ENCODE measurements around the gene LYL1. TPM values are rescaled to one million over a fixed set of nuclear protein-coding genes. Genes with fewer than 3 reads are reported as not detected.
A peak's percentile ranks its signal among the peaks of the same experiment; 100 is the strongest.

LYL1 gene
- total and polyA plus RNA-seq, 9 of the 15 experiments (the other 6 are each of a cell fraction or from before 2014, with no cell fraction given) = 1.3 to 266 (median 34.0) TPM

DNA sequence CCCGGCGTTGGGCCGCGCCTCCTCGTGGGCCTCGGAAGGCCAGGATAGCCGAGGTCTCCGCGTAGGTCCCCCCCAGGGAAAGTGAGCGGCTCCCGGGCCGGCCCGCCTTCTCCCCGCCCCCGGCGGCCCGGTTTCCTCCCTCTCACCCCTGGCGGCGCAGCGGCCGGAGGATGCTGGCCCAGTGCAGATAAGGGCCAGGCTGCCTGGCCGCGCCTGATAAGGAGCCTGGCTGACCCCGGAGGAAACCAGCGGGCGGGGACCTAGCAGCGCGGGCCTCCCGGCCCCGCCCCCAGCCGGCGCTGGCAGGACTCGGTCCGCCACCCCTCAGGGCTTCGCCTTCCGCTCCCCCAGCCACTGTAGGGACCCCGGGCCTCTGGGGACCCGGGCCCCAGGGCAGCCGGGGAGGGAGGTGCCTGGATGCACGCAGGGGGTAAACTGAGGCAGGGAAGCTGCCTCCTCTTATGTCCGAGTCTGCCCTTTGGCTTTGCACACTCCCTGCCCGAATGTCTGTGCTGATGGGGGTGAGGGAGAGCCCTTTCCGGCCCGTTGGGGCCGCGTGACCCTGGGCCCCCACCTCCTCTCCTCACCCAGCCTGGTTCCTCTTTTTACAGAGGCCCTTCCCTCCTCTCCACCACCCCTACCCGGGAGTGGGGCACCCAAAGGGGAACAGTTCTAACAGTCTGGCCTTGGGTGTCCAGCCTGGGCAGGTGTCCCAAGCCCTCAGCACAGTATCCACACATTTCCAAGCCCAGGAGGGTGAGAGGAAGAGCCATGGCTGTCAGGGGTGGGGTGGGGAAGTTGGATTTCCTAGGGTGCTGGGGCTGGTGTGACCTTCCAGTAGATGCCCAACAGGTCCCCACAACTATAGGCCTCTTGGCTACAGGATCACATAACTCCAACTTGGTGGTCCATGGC is at the start of gene LYL1 (continued):
- TF ChIP-seq ZNF277 (CRISPR knock-in tag; IDR thresholded peaks at IDR 0.05; ENCODE audit: borderline replicate concordance) (no peak), SNIP1 (IDR thresholded peaks at IDR 0.05; ENCODE audit: low read depth) (no peak), BRF1 (IDR thresholded peaks at IDR 0.05; ENCODE audit: borderline replicate concordance, extremely low read depth, insufficient read length) (no peak), SMAD2 (IDR thresholded peaks at IDR 0.05; ENCODE audit: low read depth, low read length) (no peak), MLLT1 (IDR thresholded peaks at IDR 0.05) (no peak; a peak in 1 of 4 replicates), ZFP1 (CRISPR knock-in tag; IDR thresholded peaks at IDR 0.05) (no peak), MYNN (IDR thresholded peaks at IDR 0.05) (peak; percentile 81; the same call in 1 of the 2 replicates), MYNN (CRISPR knock-in tag; IDR thresholded peaks at IDR 0.05) (no peak), NR2C1 (IDR thresholded peaks at IDR 0.05) (peak; percentile 69), NR2C1 (tag; IDR thresholded peaks at IDR 0.05) (peak; percentile 57), TRIM28 (IDR thresholded peaks at IDR 0.05) (peak; percentile 22; the same call in 1 of the 2 replicates), PTBP1 (IDR thresholded peaks at IDR 0.05; ENCODE audit: low read depth, low read length) (0 out of 2 replicates have a peak, but pooled peaks have one; percentile 30)
- TF ChIP-seq, protein P1, sequence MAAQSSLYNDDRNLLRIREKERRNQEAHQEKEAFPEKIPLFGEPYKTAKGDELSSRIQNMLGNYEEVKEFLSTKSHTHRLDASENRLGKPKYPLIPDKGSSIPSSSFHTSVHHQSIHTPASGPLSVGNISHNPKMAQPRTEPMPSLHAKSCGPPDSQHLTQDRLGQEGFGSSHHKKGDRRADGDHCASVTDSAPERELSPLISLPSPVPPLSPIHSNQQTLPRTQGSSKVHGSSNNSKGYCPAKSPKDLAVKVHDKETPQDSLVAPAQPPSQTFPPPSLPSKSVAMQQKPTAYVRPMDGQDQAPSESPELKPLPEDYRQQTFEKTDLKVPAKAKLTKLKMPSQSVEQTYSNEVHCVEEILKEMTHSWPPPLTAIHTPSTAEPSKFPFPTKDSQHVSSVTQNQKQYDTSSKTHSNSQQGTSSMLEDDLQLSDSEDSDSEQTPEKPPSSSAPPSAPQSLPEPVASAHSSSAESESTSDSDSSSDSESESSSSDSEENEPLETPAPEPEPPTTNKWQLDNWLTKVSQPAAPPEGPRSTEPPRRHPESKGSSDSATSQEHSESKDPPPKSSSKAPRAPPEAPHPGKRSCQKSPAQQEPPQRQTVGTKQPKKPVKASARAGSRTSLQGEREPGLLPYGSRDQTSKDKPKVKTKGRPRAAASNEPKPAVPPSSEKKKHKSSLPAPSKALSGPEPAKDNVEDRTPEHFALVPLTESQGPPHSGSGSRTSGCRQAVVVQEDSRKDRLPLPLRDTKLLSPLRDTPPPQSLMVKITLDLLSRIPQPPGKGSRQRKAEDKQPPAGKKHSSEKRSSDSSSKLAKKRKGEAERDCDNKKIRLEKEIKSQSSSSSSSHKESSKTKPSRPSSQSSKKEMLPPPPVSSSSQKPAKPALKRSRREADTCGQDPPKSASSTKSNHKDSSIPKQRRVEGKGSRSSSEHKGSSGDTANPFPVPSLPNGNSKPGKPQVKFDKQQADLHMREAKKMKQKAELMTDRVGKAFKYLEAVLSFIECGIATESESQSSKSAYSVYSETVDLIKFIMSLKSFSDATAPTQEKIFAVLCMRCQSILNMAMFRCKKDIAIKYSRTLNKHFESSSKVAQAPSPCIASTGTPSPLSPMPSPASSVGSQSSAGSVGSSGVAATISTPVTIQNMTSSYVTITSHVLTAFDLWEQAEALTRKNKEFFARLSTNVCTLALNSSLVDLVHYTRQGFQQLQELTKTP (IDR thresholded peaks at IDR 0.05; ENCODE audit: low read depth in 1 of 2, partially characterized antibody in 2 of 2) = peak in 1 of 2 experiments; percentile 56
- TF ChIP-seq, protein P2, sequence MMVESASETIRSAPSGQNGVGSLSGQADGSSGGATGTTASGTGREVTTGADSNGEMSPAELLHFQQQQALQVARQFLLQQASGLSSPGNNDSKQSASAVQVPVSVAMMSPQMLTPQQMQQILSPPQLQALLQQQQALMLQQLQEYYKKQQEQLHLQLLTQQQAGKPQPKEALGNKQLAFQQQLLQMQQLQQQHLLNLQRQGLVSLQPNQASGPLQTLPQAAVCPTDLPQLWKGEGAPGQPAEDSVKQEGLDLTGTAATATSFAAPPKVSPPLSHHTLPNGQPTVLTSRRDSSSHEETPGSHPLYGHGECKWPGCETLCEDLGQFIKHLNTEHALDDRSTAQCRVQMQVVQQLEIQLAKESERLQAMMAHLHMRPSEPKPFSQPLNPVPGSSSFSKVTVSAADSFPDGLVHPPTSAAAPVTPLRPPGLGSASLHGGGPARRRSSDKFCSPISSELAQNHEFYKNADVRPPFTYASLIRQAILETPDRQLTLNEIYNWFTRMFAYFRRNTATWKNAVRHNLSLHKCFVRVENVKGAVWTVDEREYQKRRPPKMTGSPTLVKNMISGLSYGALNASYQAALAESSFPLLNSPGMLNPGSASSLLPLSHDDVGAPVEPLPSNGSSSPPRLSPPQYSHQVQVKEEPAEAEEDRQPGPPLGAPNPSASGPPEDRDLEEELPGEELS (CRISPR knock-in tag; IDR thresholded peaks at IDR 0.05; ENCODE audit: borderline replicate concordance) = 0 out of 2 replicates have a peak, but pooled peaks have one; percentile 24
- TF ChIP-seq, protein P3, sequence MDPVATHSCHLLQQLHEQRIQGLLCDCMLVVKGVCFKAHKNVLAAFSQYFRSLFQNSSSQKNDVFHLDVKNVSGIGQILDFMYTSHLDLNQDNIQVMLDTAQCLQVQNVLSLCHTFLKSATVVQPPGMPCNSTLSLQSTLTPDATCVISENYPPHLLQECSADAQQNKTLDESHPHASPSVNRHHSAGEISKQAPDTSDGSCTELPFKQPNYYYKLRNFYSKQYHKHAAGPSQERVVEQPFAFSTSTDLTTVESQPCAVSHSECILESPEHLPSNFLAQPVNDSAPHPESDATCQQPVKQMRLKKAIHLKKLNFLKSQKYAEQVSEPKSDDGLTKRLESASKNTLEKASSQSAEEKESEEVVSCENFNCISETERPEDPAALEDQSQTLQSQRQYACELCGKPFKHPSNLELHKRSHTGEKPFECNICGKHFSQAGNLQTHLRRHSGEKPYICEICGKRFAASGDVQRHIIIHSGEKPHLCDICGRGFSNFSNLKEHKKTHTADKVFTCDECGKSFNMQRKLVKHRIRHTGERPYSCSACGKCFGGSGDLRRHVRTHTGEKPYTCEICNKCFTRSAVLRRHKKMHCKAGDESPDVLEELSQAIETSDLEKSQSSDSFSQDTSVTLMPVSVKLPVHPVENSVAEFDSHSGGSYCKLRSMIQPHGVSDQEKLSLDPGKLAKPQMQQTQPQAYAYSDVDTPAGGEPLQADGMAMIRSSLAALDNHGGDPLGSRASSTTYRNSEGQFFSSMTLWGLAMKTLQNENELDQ (CRISPR knock-in tag; IDR thresholded peaks at IDR 0.05; ENCODE audit: borderline replicate concordance) = no peak

Measured in K562 (cell line).